ENCODE results near the gene KCNJ1.

DNA sequence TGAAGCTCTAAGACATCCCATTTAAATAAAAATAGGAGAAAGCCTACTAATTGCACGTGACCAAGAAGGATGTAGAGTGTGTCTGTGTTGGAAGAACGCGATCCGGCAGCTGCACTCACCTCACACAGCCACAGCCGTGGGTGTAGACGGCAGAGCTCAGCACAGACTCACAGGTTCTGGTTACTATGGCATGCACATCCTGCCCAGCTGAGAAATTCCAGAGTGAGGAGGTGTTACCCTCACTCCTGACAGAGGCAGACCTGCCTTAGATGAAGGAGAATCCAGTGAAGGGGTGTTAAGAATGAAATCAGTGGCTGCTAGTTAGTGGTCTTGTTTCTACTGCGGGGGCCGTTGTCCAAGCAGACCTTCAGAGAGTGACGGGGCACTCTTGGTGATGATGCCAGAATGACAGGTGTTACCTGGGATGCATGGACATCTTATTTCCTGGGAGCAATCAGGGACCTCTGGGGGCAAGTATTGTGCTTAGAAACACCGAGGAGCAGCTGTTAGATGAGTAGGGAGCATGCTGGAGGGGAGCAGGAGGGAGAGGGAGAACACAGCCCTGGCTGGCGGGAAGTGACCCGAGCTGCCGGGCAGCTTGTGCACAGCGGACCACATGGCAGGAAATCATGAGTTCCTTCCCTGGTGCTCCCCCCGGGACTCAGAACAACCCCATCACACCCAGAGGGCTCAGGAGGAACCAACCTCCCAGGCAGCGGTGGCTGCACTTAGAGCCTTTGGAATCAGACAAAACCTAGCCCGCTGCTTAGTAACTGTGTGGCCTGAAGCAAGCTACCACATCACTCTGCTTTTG lies 36.4 kb upstream of the KCNJ1 start:
- TF ChIP-seq ZNF274 (IDR thresholded peaks at IDR 0.05; ENCODE audit: low read depth, low read length) (no peak), YY1 (IDR thresholded peaks at IDR 0.05; ENCODE audit: insufficient read depth, insufficient read length) (no peak)

All from NT2/D1 (cell line).